Tibial nerve (tissue), 4 donors: ENCODE measurements around the gene TUBB1.

Experiments
- CTCF ChIP-seq, 5 experiments: fragments of 200-600 bp in 3 of 5; fragments of 450-650 bp in 2 of 5; sonication (generic) in 3 of 5; IDR thresholded peaks; one replicate each; pipeline ENCODE4 v1.5.1; 2016 to 2019; ENCODE audit warnings: antibody characterized with exemption in 5 of 5, mild to moderate bottlenecking in 3 of 5, moderate library complexity in 2 of 5
- EP300 ChIP-seq, 2 donors: sonication (generic); formaldehyde crosslinking; IDR thresholded peaks; one replicate each; pipeline ENCODE4 v1.6.1; 2017; ENCODE audit warnings: antibody characterized with exemption in 2 of 2, mild to moderate bottlenecking in 1 of 2
- POLR2A ChIP-seq, 2 donors: fragments of 450-650 bp; IDR thresholded peaks; one replicate each; pipeline ENCODE4 v1.6.1; 2017; ENCODE audit warnings: antibody characterized with exemption in 2 of 2, mild to moderate bottlenecking in 2 of 2, moderate library complexity in 2 of 2

GRCh38 chr20:58994390-58995159, 24.7 kb upstream of the TUBB1 start:
- TF ChIP-seq CTCF (IDR thresholded peaks at IDR 0.05): no peak
- no peak for TF ChIP-seq POLR2A (IDR thresholded peaks at IDR 0.05)
- TF ChIP-seq EP300 (IDR thresholded peaks at IDR 0.05): no peak
